Mesothelial cell of epicardium (in vitro differentiated cells): ENCODE measurements around the gene PMPCB. TPM values are rescaled to one million over a fixed set of nuclear protein-coding genes. Genes with fewer than 3 reads are reported as not detected.
A peak's percentile ranks its signal among the peaks of the same experiment; 100 is the strongest.

Experiments
- DNase-seq, 2 experiments: peaks; one replicate each; pipeline ENCODE4 v3.0.0; 2021; ENCODE audit warnings: low spot score in 2 of 2; ENCODE audit not compliant: unreplicated experiment in 2 of 2
- H3K27ac Mint-ChIP-seq: 2 replicates; pipeline ENCODE4 v1.8.0; 2021; ENCODE audit warnings: mixed read lengths
- H3K27me3 Mint-ChIP-seq: 2 replicates; pipeline ENCODE4 v1.8.0; 2021; ENCODE audit warnings: low read depth, mixed read lengths
- H3K36me3 Mint-ChIP-seq: 2 replicates; pipeline ENCODE4 v1.8.0; 2021; ENCODE audit warnings: mixed read lengths
- H3K4me1 Mint-ChIP-seq: 2 replicates; pipeline ENCODE4 v1.8.0; 2021; ENCODE audit warnings: mixed read lengths
- H3K4me3 Mint-ChIP-seq: 2 replicates; pipeline ENCODE4 v1.8.0; 2021; ENCODE audit warnings: mild to moderate bottlenecking, moderate library complexity, mixed read lengths
- H3K9me3 Mint-ChIP-seq: 2 replicates; pipeline ENCODE4 v1.8.0; 2021; ENCODE audit warnings: mixed read lengths
- total RNA-seq: library from RNA; stranded (reverse); gene quantifications from 3 replicates; pipeline ENCODE4 v1.2.1, GENCODE V29; 2021
- TF ChIP-seq, protein P1 (sequence below): fragments of 200-600 bp; sonication (generic); IDR thresholded peaks from one replicate; pipeline ENCODE4 v1.5.0; 2021; ENCODE audit warnings: antibody characterized with exemption; ENCODE audit not compliant: unreplicated experiment

PMPCB gene
- total RNA-seq, 1 donor from 2014 or later: 68.6 TPM

DNA sequence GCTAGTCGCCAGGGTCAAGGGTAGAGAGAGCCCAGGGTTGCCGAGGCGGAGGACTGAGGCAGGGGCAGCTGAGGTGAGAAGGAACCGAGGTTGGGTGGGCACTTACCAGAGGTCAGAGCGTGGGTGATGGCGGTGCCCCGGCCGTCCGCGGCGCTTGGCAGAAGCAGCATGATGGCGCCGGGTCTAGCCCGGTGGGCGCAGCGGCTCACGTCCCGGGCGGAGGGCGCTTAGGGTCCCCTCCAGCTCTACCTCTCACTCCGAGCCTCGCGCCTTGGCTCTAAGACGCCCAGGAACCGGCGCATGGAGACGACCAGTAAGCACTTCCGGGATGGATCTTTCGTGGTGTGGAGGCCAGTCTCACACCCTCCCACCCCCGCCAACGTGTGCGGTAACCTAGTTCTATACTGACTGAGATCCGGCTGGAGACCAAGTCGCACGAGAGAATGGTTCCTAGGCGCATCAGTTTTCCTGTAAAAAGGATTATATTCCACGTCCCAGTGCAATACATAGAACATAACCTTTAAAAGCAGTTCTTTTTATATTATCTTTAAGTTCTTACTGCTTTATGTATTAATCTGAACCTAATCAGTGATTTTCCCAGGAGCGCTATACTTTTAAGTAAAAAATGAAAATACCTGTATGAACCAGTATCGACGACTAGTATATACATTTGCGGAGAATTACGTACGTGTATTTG is 47.4 kb downstream of the PMPCB start, which contains the start of gene DNAJC2:
Gene DNAJC2, minus strand, starts transcription at position 315 of the 697 bp plus-strand sequence. Its CDS starts 145 bp downstream, at position 170.
- H3K27me3 Mint-ChIP-seq: no peaks in the 10 kb centered on the region
- peaks cover 21% of the 10 kb centered on the region for H3K4me1 Mint-ChIP-seq
- H3K27ac Mint-ChIP-seq: peak within 1 kb of the TSS; percentile 98
- H3K9me3 Mint-ChIP-seq: no peaks in the 10 kb centered on the region
- H3K36me3 Mint-ChIP-seq: peaks cover 15% of the 10 kb centered on the region
- peak within 1 kb of the TSS; percentile 96 for H3K4me3 Mint-ChIP-seq
- TF ChIP-seq, protein P1, sequence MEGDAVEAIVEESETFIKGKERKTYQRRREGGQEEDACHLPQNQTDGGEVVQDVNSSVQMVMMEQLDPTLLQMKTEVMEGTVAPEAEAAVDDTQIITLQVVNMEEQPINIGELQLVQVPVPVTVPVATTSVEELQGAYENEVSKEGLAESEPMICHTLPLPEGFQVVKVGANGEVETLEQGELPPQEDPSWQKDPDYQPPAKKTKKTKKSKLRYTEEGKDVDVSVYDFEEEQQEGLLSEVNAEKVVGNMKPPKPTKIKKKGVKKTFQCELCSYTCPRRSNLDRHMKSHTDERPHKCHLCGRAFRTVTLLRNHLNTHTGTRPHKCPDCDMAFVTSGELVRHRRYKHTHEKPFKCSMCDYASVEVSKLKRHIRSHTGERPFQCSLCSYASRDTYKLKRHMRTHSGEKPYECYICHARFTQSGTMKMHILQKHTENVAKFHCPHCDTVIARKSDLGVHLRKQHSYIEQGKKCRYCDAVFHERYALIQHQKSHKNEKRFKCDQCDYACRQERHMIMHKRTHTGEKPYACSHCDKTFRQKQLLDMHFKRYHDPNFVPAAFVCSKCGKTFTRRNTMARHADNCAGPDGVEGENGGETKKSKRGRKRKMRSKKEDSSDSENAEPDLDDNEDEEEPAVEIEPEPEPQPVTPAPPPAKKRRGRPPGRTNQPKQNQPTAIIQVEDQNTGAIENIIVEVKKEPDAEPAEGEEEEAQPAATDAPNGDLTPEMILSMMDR: no peak
- peak; percentile 54 to 81 for DNase-seq

DNA sequence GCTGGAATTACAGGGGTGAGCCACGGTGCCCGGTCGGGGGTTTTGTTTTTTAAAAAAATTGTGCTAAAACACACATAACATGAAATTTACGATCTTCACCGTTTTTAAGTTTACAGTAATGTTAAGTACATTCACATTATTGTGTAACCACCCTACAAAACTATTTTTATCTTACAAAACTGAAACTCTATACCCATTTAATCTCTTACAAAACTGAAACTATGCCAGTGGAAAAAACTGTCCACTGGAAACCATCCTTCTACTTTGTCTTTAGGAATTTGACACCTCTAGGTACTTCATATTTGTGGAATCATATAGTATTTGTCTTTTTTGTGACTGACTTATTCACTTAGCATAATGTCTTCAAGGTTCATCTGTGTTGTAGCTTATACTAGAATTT is 49.2 kb downstream of the PMPCB start:
- TF ChIP-seq, protein P1: no peak
- Mint-ChIP-seq H3K4me1 (peaks cover 30% of the 10 kb centered on the region), H3K27ac (no peak overlapping the region), H3K9me3 (no peaks in the 10 kb centered on the region), H3K27me3 (no peaks in the 10 kb centered on the region), H3K4me3 (no peak overlapping the region), H3K36me3 (peaks cover 3% of the 10 kb centered on the region)
- DNase-seq: no peak

- Mint-ChIP-seq H3K9me3 (no peaks in the 10 kb centered on the region), H3K4me1 (peaks cover 27% of the 10 kb centered on the region), H3K27me3 (no peaks in the 10 kb centered on the region), H3K27ac (peak within 1 kb of the TSS; percentile 100), H3K36me3 (peaks cover 2% of the 10 kb centered on the region), H3K4me3 (peak within 1 kb of the TSS; percentile 100)
- DNase-seq: peak; percentile 28 to 77
- TF ChIP-seq, protein P1: no peak
Measured at GRCh38 chr7:103347507-103348267, 50.5 kb downstream of the PMPCB start, which contains the start of gene PSMC2. Gene PSMC2, plus strand, starts transcription at chr7:103347643. Its CDS starts 69 bp downstream, at chr7:103347712.

GRCh38 chr7:103348452-103348851 is 51.2 kb downstream of the PMPCB start:
- H3K4me1 Mint-ChIP-seq: peaks cover 27% of the 10 kb centered on the region
- peaks cover 2% of the 10 kb centered on the region for H3K36me3 Mint-ChIP-seq
- H3K27ac Mint-ChIP-seq: peak overlapping the region; percentile 85
- peak overlapping the region; percentile 100 for H3K4me3 Mint-ChIP-seq
- DNase-seq: no peak
- H3K9me3 Mint-ChIP-seq: no peaks in the 10 kb centered on the region
- TF ChIP-seq, protein P1: no peak
- H3K27me3 Mint-ChIP-seq: no peaks in the 10 kb centered on the region

DNA sequence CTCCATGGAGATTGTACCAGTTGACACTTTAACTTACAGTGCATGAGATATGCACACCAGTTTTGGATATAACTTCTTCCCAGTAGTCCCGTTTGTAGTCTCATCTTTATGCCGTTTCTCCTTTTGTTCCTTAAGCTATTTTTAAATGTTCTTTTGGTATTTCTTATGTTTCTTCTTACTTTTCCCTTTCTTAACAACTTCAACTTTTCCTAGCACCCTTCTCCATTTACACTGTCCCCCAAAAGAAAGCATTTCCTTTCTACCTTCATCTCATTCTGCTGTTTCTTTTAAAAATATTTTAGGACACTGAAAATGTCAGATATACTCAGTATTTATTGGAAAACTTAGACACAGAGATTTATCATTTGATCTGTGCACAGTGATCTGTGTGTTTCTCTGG is 51.7 kb downstream of the PMPCB start:
- Mint-ChIP-seq H3K9me3 (no peaks in the 10 kb centered on the region), H3K27me3 (no peaks in the 10 kb centered on the region), H3K4me3 (peak overlapping the region; percentile 100), H3K36me3 (peaks cover 2% of the 10 kb centered on the region), H3K4me1 (peaks cover 27% of the 10 kb centered on the region), H3K27ac (peak overlapping the region; percentile 19)
- TF ChIP-seq, protein P1: no peak
- no peak for DNase-seq
